ENCODE data around the gene DLG1. TPM values are rescaled to one million over a fixed set of nuclear protein-coding genes. Genes with fewer than 3 reads are reported as not detected.

The DLG1 gene
- total and polyA plus RNA-seq, 2 donors (not counting 1 experiment from before 2014, with no cell fraction given): 47.7 to 53.0 TPM

DNA sequence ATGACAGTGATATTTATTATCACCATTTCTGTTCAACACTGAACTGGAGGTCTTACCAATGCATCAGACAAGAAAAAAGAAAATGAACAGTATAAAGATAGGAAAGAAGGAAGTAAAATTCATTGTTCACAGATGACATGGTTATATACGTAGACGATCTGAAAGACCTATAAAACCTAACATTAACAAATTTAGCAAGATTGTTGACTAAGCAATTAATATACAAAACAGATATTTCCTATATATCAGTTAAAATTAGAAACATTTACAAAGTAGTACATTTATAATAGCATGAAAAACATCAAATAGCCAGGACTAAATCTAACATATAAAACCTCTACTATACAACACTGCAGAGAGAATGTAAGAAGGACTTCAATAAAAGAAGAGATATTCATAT lies 176.0 kb downstream of the DLG1 start:
- H3K4me1 ChIP-seq (ENCODE audit: control insufficient read depth, extremely low read depth, insufficient read depth, low read length): no peaks in the 10 kb centered on the region
- no peak for DNase-seq (ENCODE audit: low read depth in 2 of 2)
- H3K4me3 ChIP-seq (replicated peaks in 1 of 4; ENCODE audit: control extremely low read depth in 1 of 4, insufficient read depth in 1 of 4, low read depth in 3 of 4, low read length in 4 of 4): no peak overlapping the region
- H3K9me3 ChIP-seq (ENCODE audit: control insufficient read depth, insufficient read depth, low read depth, low read length): no peaks in the 10 kb centered on the region
- H4K20me1 ChIP-seq (ENCODE audit: control insufficient read depth, extremely low read depth, insufficient read depth, low read length): no peaks in the 10 kb centered on the region
- peaks cover 1% of the 10 kb centered on the region for H3K36me3 ChIP-seq (ENCODE audit: control insufficient read depth, insufficient read depth, low read length)
- H3K27me3 ChIP-seq (ENCODE audit: control insufficient read depth, insufficient read depth, low read length): no peaks in the 10 kb centered on the region
- no peak for TF ChIP-seq EZH2 (IDR thresholded peaks at IDR 0.05; ENCODE audit: low read length, missing control alignments)
- TF ChIP-seq, protein P1, sequence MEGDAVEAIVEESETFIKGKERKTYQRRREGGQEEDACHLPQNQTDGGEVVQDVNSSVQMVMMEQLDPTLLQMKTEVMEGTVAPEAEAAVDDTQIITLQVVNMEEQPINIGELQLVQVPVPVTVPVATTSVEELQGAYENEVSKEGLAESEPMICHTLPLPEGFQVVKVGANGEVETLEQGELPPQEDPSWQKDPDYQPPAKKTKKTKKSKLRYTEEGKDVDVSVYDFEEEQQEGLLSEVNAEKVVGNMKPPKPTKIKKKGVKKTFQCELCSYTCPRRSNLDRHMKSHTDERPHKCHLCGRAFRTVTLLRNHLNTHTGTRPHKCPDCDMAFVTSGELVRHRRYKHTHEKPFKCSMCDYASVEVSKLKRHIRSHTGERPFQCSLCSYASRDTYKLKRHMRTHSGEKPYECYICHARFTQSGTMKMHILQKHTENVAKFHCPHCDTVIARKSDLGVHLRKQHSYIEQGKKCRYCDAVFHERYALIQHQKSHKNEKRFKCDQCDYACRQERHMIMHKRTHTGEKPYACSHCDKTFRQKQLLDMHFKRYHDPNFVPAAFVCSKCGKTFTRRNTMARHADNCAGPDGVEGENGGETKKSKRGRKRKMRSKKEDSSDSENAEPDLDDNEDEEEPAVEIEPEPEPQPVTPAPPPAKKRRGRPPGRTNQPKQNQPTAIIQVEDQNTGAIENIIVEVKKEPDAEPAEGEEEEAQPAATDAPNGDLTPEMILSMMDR (conservative IDR thresholded peaks at IDR 0.05 in 1 of 2, IDR thresholded peaks at IDR 0.05 in 1 of 2; ENCODE audit: low read depth in 1 of 2, low read length in 2 of 2): no peak
- H3K4me2 ChIP-seq (ENCODE audit: extremely low read depth, insufficient read depth, low read length): no peak overlapping the region
- H2AFZ ChIP-seq (ENCODE audit: low read length): no peak overlapping the region
- no peaks in the 10 kb centered on the region for H3K79me2 ChIP-seq (ENCODE audit: control insufficient read depth, insufficient read depth, low read length)
- H3K9ac ChIP-seq (ENCODE audit: insufficient read depth, low read length): no peak overlapping the region
- no peak overlapping the region for H3K27ac ChIP-seq (ENCODE audit: insufficient read depth, low read length)

DNA sequence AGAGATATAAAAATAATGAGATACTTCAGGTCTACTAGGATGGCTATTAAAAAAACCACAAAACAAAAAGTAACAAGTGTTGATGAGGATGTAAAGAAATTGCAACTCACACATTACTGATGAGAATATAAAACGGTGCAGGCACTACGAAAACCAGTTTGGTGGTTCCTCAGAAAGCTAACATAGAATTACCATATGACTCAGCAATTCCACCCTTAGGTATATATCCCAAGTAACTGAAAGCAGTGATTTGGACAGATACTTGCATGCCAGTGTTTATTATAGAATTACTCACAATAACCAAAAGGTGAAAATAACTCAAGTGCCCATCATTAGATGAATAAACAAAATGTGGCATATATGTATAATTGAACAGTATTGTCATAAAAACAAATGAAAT lies 181.3 kb downstream of the DLG1 start:
- no peak for TF ChIP-seq EZH2 (IDR thresholded peaks at IDR 0.05; ENCODE audit: low read length, missing control alignments)
- TF ChIP-seq, protein P1 (conservative IDR thresholded peaks at IDR 0.05 in 1 of 2, IDR thresholded peaks at IDR 0.05 in 1 of 2; ENCODE audit: low read depth in 1 of 2, low read length in 2 of 2): no peak

DNA sequence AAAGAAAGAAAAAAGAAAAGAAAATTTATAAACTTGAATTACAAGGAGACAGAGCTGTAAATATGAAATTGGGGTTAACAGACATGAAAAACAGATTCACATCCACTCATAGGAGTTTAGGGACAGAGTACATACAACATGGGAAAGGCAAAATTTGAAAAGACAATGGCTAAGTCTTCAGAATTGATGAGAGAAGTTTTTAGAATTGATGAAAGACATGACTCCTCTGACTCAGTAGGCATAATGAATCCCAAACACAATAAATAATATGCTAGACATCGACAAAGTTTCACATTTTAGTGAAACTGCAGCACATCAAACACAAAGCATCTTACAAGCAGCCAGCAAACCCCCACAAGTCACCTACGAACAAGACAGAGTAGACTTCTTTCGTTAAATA lies 184.4 kb downstream of the DLG1 start:
- Histone ChIP-seq H3K27ac (ENCODE audit: insufficient read depth, low read length) (no peak overlapping the region), H3K79me2 (ENCODE audit: control insufficient read depth, insufficient read depth, low read length) (no peaks in the 10 kb centered on the region), H2AFZ (ENCODE audit: low read length) (no peak overlapping the region), H3K9me3 (ENCODE audit: control insufficient read depth, insufficient read depth, low read depth, low read length) (no peaks in the 10 kb centered on the region), H4K20me1 (ENCODE audit: control insufficient read depth, extremely low read depth, insufficient read depth, low read length) (no peaks in the 10 kb centered on the region), H3K36me3 (ENCODE audit: control insufficient read depth, insufficient read depth, low read length) (no peaks in the 10 kb centered on the region), H3K27me3 (ENCODE audit: control insufficient read depth, insufficient read depth, low read length) (no peaks in the 10 kb centered on the region), H3K4me3 (replicated peaks in 1 of 4; ENCODE audit: control extremely low read depth in 1 of 4, insufficient read depth in 1 of 4, low read depth in 3 of 4, low read length in 4 of 4) (no peak overlapping the region), H3K4me1 (ENCODE audit: control insufficient read depth, extremely low read depth, insufficient read depth, low read length) (no peaks in the 10 kb centered on the region), H3K9ac (ENCODE audit: insufficient read depth, low read length) (no peak overlapping the region), H3K4me2 (ENCODE audit: extremely low read depth, insufficient read depth, low read length) (no peak overlapping the region)
- no peak for DNase-seq (ENCODE audit: low read depth in 2 of 2)
- no peak for TF ChIP-seq EZH2 (IDR thresholded peaks at IDR 0.05; ENCODE audit: low read length, missing control alignments)
- TF ChIP-seq, protein P1 (conservative IDR thresholded peaks at IDR 0.05 in 1 of 2, IDR thresholded peaks at IDR 0.05 in 1 of 2; ENCODE audit: low read depth in 1 of 2, low read length in 2 of 2): no peak

More for the DNA sequence above, 181.3 kb downstream of the DLG1 start:
- no peak overlapping the region for H3K4me2 ChIP-seq (ENCODE audit: extremely low read depth, insufficient read depth, low read length)
- H3K27me3 ChIP-seq (ENCODE audit: control insufficient read depth, insufficient read depth, low read length): no peaks in the 10 kb centered on the region
- no peak overlapping the region for H2AFZ ChIP-seq (ENCODE audit: low read length)
- H3K9ac ChIP-seq (ENCODE audit: insufficient read depth, low read length): no peak overlapping the region
- H3K36me3 ChIP-seq (ENCODE audit: control insufficient read depth, insufficient read depth, low read length): no peaks in the 10 kb centered on the region
- H3K27ac ChIP-seq (ENCODE audit: insufficient read depth, low read length): no peak overlapping the region
- H4K20me1 ChIP-seq (ENCODE audit: control insufficient read depth, extremely low read depth, insufficient read depth, low read length): no peaks in the 10 kb centered on the region
- H3K9me3 ChIP-seq (ENCODE audit: control insufficient read depth, insufficient read depth, low read depth, low read length): no peaks in the 10 kb centered on the region
- no peaks in the 10 kb centered on the region for H3K4me1 ChIP-seq (ENCODE audit: control insufficient read depth, extremely low read depth, insufficient read depth, low read length)
- DNase-seq (ENCODE audit: low read depth in 2 of 2): peak in 1 of 2 donors; percentile 46
- no peak overlapping the region for H3K4me3 ChIP-seq (replicated peaks in 1 of 4; ENCODE audit: control extremely low read depth in 1 of 4, insufficient read depth in 1 of 4, low read depth in 3 of 4, low read length in 4 of 4)
- no peaks in the 10 kb centered on the region for H3K79me2 ChIP-seq (ENCODE audit: control insufficient read depth, insufficient read depth, low read length)

All from fibroblast of lung (primary cell).